Fibroblast of villous mesenchyme (primary cell): ENCODE data around the gene CTR9. TPM values are rescaled to one million over a fixed set of nuclear protein-coding genes. Genes with fewer than 3 reads are reported as not detected.

Experiments
- DNase-seq: peaks from one replicate; pipeline ENCODE4 v3.0.0-alpha.2; 2010; ENCODE audit warnings: low read depth
- H3K4me3 ChIP-seq: 2 replicates; pipeline ENCODE4 v1.5.1; 2011; ENCODE audit warnings: low read depth, mild to moderate bottlenecking, low read length
- CTCF ChIP-seq: IDR thresholded peaks from 2 replicates; pipeline ENCODE4 v1.5.1; 2012; ENCODE audit warnings: low read depth, mild to moderate bottlenecking, low read length; ENCODE audit not compliant: insufficient read depth
- small RNA-seq: library from RNA; depleted of rRNA; stranded (forward); fragments of <200 nt; gene quantifications from one replicate; pipeline ENCODE3, GENCODE V24; 2012
- total RNA-seq: library from RNA; depleted of rRNA; stranded (reverse); fragments of >200 nt; gene quantifications from 2 replicates; pipeline ENCODE4 v1.2.3, GENCODE V29; 2012

CTR9 gene
- total RNA-seq, 1 donor = 36.7 TPM

GRCh38 chr11:10828402-10828801, 77.4 kb downstream of the CTR9 start:
- no peak overlapping the region for H3K4me3 ChIP-seq
- DNase-seq = no peak
- no peak for TF ChIP-seq CTCF

GRCh38 chr11:10829139-10829538, 78.1 kb downstream of the CTR9 start:
- no peak overlapping the region for H3K4me3 ChIP-seq
- DNase-seq = no peak
- no peak for TF ChIP-seq CTCF

Small RNA genes lying within 50 kb of the gene (small RNA-seq; reads per million reads assigned to genes)
- gene RF00019 (not detected), gene SNORD97 (not detected)

Other genes with a start within 250 kb of the CTR9 start
- 18.0 and 31.1 TPM in 2 replicates for gene RNF141, start 210.1 kb upstream of the CTR9 start, total RNA-seq
- gene LYVE1, start 182.6 kb upstream of the CTR9 start, total RNA-seq = under 0.01 TPM in 1 of 2 replicates, not detected in the other
- 66.0 and 89.4 TPM in 2 replicates for gene IRAG1, start 57.5 kb upstream of the CTR9 start, total RNA-seq
- gene EIF4G2, start 57.7 kb downstream of the CTR9 start, total RNA-seq = 898 and 1,093 TPM in 2 replicates
- 22.5 and 31.1 TPM in 2 replicates for gene ZBED5, start 106.8 kb downstream of the CTR9 start, total RNA-seq